HG03521 (cell line): ENCODE results near the gene RASSF10.
"Not testable (repeated sequence)": the region's sequence is repeated elsewhere in the genome, so short reads cannot be mapped to it uniquely, and the experiment has no call there.

Source experiments
- ATAC-seq: cut with Tn5 transposase; IDR thresholded peaks from one replicate; pipeline ENCODE4 v1.9.1; 2021; ENCODE audit warnings: mild to moderate bottlenecking, moderate library complexity; ENCODE audit not compliant: unreplicated experiment

RASSF10 gene

GRCh38 chr11:13019313-13019712 is 10.2 kb downstream of the RASSF10 start:
- no peak for ATAC-seq

DNA sequence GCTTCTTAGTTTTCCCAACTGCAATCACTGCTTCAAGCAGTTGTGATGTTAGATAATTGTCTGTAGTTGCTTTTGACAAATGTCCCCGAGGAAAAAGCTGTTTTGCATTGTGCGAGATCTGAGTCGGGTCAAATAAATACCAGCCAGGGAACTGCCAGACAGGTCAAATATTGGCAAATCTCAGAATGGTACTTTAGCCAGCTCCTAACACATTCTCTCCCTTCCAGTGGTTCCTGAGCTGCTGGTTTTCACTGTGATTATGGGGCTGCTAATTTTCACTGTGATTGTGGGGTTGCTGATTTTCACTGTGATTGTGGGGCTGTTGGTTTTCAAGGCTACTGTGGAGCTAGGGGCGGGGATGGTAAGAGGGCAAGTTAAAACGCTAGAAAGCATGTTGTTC is 14.3 kb downstream of the RASSF10 start:
- ATAC-seq: no peak

GRCh38 chr11:13026722-13027121 is 17.6 kb downstream of the RASSF10 start:
- no peak for ATAC-seq

GRCh38 chr11:13028322-13028721 is 19.2 kb downstream of the RASSF10 start:
- ATAC-seq: no peak

- ATAC-seq: no peak
These were observed 20.8 kb downstream of the RASSF10 start for GRCh38 chr11:13029872-13030271.

GRCh38 chr11:13030857-13031256 is 21.7 kb downstream of the RASSF10 start:
- ATAC-seq: no peak

DNA sequence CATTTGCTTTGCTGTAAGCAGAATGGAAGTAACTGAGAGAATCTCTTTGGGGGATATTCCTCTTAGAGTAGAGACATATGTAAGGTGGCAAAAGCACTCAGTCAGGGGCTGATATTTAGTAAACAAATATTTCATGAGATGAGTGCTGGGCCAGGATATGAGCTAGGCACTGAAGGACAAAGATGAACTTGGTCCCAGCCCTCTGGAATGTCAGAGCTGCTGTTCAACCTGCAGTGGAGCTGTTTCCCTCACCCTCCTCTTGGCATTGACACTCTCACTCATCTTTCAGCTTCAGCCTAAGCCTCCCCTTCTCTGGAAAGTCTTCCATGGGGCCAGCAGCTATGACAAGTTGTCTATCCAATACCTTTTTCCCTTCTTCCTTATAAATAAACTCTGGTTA is 22.2 kb downstream of the RASSF10 start:
- no peak for ATAC-seq

DNA sequence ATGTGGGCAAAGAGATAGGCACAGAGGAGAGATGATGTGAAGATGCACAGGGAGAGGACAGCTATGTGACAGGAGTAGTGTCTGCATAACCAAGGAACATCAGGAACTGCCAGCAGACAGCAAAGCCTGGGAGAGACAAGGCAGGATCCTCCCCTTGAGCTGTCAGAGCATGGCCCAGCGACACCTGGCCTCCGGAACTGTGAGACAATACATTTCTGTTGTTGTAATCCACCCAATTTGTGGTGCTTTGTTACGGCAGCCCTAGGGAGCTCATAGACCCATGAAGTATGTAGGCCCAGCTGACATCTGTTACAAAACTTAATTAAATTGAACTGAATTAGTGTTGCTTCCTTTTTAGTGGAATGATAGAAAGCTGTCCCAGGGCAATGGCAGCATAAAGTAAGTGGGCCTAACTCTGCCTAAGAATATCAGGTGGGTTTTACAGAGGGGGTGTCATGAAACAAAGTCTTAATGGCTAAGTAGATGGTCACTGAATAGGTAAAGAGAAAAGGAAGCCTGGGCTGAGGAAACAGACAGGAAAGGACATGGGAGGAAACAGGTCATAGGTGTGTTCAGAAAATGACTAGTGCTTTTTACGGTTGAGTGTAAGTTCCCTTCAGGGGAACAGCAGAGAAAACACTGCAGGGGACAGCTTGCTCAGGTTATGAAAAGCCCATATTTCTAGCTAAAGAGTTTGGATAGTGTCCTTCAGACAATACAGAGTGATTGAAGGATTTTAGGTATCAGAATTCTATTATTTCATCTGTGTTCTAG is 24.8 kb downstream of the RASSF10 start:
- no peak for ATAC-seq

DNA sequence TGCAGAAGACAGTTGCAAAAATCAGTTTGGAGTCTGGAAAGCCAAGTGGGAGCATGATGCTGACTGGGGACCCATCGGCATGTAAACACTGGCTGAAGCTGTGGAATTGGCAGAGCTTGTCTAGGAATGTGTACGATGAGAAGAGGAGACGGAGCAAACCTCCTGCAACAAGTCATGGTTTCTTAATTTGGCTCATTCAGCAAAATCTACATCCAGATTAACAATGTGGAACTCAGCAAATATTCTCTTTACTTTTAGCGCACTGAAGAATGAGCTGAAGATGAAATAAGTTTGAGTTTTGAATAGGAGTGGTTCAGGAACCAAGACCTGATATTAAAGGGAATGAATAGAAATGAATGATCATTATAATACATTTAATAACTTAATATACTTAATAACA is 26.6 kb downstream of the RASSF10 start:
- no peak for ATAC-seq

GRCh38 chr11:13036235-13036634 is 27.1 kb downstream of the RASSF10 start:
- no peak for ATAC-seq

- no peak for ATAC-seq
These were observed 29.2 kb downstream of the RASSF10 start for GRCh38 chr11:13038366-13038765.

DNA sequence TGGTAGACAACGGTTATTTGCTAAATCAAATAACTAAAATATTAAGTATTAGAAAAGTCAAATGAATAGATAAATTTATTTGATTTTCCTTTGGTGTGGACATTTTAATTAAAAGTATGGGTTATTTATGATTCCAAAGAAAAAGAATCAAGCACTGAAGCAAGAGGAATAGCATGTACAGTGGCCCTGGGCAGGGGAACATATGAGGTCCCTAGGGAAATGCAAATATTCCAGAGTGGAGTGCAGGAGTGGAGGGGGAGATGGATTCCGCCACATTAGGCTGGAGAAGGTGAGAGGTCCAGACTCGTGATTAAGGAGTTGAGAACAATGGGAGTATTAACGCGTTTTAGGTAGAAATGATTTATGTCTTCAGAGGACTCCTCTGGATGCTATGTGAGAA is 30.0 kb downstream of the RASSF10 start:
- no peak for ATAC-seq

DNA sequence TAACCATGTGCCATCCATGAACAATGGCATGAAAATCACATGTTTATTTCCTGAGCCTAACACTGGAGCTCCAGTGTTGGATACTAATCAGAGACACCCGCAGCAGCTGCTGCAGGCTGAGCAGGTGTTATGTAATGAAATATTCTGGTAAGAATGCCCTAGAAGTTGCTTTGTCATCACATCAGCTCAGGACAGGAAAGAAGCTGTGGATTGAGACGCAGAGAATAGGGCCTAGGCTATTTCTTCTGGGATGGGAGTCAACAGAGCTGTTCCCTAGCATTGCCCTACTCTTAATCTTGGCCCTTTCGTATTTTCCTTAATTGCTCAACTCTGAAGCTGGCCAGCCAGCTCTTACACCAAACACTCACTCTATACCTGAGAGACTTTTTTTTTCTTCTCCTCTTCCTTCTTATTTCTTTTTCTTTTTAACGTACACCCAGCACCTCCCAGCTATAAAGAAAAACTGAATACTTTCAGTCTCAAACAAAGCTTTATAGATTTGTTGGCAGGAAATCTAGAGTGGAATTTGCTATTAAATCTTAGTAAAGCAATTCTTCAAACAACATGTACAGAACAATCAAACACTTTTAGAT is 31.9 kb downstream of the RASSF10 start:
- no peak for ATAC-seq

DNA sequence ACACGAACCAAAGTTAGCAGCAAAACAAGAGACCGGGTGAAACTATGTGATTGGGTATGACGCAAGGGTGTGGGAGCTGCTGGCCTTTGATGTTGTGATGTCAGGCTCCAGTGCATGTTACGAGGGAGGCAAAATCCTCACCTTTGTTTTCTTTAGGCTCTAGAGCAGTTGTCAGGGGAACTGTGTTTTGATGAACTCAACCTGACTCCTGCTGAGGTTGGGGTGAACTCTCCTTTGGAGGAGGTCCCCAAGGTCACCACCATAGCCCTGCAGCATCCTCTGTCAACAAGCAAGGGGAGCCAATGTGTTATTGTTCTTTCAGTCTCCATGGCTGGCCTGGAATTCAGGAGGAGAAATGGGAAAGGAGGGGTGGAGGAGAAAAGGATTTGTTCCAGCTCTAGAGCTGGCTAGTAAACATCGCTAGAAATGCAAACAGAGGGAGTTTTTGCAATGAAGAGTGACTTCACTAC is 33.8 kb downstream of the RASSF10 start:
- no peak for ATAC-seq

DNA sequence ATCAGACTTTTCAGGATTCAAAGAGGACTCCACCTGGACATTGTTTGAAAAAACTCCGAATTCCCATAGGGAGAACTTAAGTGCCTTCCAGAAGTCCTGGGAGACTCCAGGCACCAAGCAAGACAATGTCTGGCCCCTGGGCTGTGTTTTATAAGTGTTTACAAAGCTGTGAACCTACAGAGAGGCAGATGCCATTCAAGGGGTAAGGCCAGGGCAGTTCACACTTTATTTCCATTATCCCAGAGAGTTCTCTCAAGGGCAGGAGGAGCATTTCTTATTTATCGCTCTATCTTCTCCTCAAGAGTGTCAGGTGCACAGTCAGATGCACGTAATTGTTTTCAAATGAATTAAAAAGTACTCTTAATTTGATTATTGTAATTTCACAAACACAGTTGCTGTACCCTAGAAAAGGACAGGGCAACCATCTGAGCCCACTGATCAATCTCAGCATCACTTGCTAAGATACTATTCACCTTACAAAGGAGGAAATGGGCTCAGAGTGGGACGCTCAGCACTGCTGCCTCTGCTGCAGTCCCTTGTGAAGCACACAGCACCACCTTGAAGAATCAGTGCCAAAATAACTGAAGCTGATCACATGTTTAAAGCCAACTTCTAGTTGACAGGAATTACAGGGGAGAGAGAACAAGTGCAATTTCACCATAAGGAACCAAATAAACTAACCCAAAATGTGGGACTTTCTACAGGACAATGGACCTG is 35.0 kb downstream of the RASSF10 start:
- no peak for ATAC-seq

DNA sequence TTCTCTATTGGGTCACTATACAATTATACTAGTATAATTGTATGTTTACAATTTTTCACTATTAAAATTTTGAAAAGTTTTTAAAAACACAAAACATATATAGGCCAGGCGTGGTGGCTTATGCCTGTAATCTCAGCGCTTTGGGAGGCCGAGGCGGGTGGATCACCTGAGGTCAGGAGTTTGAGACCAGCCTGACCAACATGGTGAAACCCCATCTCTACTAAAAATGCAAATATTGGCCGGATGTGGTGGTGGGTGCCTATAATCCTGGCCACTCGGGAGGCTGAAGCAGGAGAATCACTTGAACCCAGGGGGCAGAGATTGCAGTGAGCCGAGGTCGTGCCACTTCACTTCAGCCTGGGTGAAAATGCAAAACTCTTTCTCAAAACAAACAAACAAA is 36.0 kb downstream of the RASSF10 start:
- ATAC-seq: not testable (repeated sequence)

- ATAC-seq: no peak
These were observed 36.6 kb downstream of the RASSF10 start for GRCh38 chr11:13045734-13046133.

- no peak for ATAC-seq
These were observed 37.8 kb downstream of the RASSF10 start for GRCh38 chr11:13046637-13047570.

- no peak for ATAC-seq
These were observed 38.8 kb downstream of the RASSF10 start for GRCh38 chr11:13047884-13048283.

GRCh38 chr11:13051257-13051656 is 42.1 kb downstream of the RASSF10 start:
- ATAC-seq: no peak

GRCh38 chr11:13052130-13052571 is 43.0 kb downstream of the RASSF10 start:
- ATAC-seq: no peak
